Measurements from ENCODE around the gene EIF5A2.

DNA sequence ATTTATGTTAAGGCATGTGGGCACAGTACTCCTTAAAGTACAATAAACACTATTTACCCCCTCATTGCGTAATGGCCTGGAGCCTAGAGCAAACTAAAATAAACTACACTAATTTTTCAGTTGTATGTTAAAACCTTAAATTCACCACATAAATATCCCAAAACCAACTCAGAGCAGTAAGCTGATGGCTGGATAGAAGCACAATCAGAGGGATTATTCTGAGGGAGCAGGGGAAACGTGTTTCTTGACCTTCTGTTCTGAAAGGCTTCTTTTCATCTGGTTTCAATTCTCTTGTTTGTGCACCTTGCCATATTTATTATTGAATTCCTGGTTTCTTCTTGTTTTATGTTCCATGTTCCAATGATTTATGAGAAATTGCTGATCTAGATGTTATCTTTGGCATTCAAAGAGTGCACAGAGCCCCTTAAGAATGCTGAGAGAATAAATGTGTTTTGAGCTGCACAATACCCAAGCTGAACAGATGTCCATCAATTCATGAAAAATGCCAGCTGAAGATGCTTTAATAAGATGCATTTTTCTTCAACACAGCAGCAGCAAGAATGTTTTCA, 68.1 kb downstream of the EIF5A2 start:
- TF ChIP-seq ZFP30 (CRISPR knock-in tag; IDR thresholded peaks at IDR 0.05), result no peak
- TF ChIP-seq, protein P1, sequence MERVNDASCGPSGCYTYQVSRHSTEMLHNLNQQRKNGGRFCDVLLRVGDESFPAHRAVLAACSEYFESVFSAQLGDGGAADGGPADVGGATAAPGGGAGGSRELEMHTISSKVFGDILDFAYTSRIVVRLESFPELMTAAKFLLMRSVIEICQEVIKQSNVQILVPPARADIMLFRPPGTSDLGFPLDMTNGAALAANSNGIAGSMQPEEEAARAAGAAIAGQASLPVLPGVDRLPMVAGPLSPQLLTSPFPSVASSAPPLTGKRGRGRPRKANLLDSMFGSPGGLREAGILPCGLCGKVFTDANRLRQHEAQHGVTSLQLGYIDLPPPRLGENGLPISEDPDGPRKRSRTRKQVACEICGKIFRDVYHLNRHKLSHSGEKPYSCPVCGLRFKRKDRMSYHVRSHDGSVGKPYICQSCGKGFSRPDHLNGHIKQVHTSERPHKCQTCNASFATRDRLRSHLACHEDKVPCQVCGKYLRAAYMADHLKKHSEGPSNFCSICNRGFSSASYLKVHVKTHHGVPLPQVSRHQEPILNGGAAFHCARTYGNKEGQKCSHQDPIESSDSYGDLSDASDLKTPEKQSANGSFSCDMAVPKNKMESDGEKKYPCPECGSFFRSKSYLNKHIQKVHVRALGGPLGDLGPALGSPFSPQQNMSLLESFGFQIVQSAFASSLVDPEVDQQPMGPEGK (CRISPR knock-in tag; IDR thresholded peaks at IDR 0.05; ENCODE audit: borderline replicate concordance), result no peak; the same call in 1 of the 2 replicates
- TF ChIP-seq RARB (CRISPR knock-in tag; IDR thresholded peaks at IDR 0.05), result no peak
- TF ChIP-seq ISL1 (CRISPR knock-in tag; IDR thresholded peaks at IDR 0.05), result peak; percentile 87
- TF ChIP-seq TOX (CRISPR knock-in tag; IDR thresholded peaks at IDR 0.05; ENCODE audit: borderline replicate concordance), result no peak
- no peak for TF ChIP-seq OSR1 (CRISPR knock-in tag; IDR thresholded peaks at IDR 0.05)
- TF ChIP-seq, protein P2, sequence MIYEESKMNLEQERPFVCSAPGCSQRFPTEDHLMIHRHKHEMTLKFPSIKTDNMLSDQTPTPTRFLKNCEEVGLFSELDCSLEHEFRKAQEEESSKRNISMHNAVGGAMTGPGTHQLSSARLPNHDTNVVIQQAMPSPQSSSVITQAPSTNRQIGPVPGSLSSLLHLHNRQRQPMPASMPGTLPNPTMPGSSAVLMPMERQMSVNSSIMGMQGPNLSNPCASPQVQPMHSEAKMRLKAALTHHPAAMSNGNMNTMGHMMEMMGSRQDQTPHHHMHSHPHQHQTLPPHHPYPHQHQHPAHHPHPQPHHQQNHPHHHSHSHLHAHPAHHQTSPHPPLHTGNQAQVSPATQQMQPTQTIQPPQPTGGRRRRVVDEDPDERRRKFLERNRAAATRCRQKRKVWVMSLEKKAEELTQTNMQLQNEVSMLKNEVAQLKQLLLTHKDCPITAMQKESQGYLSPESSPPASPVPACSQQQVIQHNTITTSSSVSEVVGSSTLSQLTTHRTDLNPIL (CRISPR knock-in tag; IDR thresholded peaks at IDR 0.05; ENCODE audit: low read depth), result no peak
- TF ChIP-seq GLIS3 (CRISPR knock-in tag; IDR thresholded peaks at IDR 0.05), result no peak
- TF ChIP-seq ZFP3 (CRISPR knock-in tag; IDR thresholded peaks at IDR 0.05), result no peak
- no peak for TF ChIP-seq SNAI2 (CRISPR knock-in tag; IDR thresholded peaks at IDR 0.05)
- no peak for TF ChIP-seq PPARA (CRISPR knock-in tag; IDR thresholded peaks at IDR 0.05; ENCODE audit: borderline replicate concordance)
- TF ChIP-seq CSDC2 (CRISPR knock-in tag; IDR thresholded peaks at IDR 0.05), result no peak
- TF ChIP-seq ARNTL (CRISPR knock-in tag; IDR thresholded peaks at IDR 0.05; ENCODE audit: borderline replicate concordance, low read depth), result no peak
